HG02870 (cell line): ENCODE measurements around the gene ALOXE3.
"Not testable (repeated sequence)": the region's sequence is repeated elsewhere in the genome, so short reads cannot be mapped to it uniquely, and the experiment has no call there.

ENCODE experiments used
- ATAC-seq: cut with Tn5 transposase; IDR thresholded peaks from one replicate; pipeline ENCODE4 v1.9.1; 2021; ENCODE audit warnings: mild to moderate bottlenecking, moderate library complexity; ENCODE audit not compliant: unreplicated experiment

ALOXE3 gene

GRCh38 chr17:8073627-8074484, 44.5 kb downstream of the ALOXE3 start:
- ATAC-seq: no peak

- no peak for ATAC-seq
Observed at GRCh38 chr17:8072729-8073461, 45.4 kb downstream of the ALOXE3 start.

- ATAC-seq: no peak
Observed at GRCh38 chr17:8072341-8072728, 46.0 kb downstream of the ALOXE3 start.

GRCh38 chr17:8071496-8071895, 46.8 kb downstream of the ALOXE3 start:
- no peak for ATAC-seq

GRCh38 chr17:8069587-8069860, 48.8 kb downstream of the ALOXE3 start:
- ATAC-seq: no peak

GRCh38 chr17:8068736-8069586, 49.4 kb downstream of the ALOXE3 start:
- ATAC-seq: no peak

- ATAC-seq: no peak
Observed at GRCh38 chr17:8067806-8068205, 50.5 kb downstream of the ALOXE3 start.

- ATAC-seq: no peak
Observed at GRCh38 chr17:8066841-8067775, 51.2 kb downstream of the ALOXE3 start.

- no peak for ATAC-seq
Observed at GRCh38 chr17:8064561-8065019, 53.7 kb downstream of the ALOXE3 start.

GRCh38 chr17:8063761-8064534, 54.4 kb downstream of the ALOXE3 start:
- ATAC-seq: no peak

GRCh38 chr17:8062807-8063483, 55.4 kb downstream of the ALOXE3 start:
- ATAC-seq: no peak

GRCh38 chr17:8062435-8062806, 55.9 kb downstream of the ALOXE3 start:
- no peak for ATAC-seq

- not testable (repeated sequence) for ATAC-seq
Observed at GRCh38 chr17:8061851-8062250, 56.5 kb downstream of the ALOXE3 start.

GRCh38 chr17:8060274-8060673, 58.0 kb downstream of the ALOXE3 start:
- no peak for ATAC-seq

GRCh38 chr17:8059131-8059530, 59.2 kb downstream of the ALOXE3 start:
- ATAC-seq: no peak

- no peak for ATAC-seq
Observed at GRCh38 chr17:8057691-8058114, 60.6 kb downstream of the ALOXE3 start.

GRCh38 chr17:8056976-8057625, 61.2 kb downstream of the ALOXE3 start:
- ATAC-seq: no peak

GRCh38 chr17:8056232-8056975, 61.9 kb downstream of the ALOXE3 start:
- ATAC-seq: no peak
